LNCAP (cell line): Measurements from ENCODE around the gene RHOF.

Experiments used
- TF ChIP-seq, protein P1 (sequence below): fragments of 450-650 bp; IDR thresholded peaks from 2 replicates; pipeline ENCODE4 v1.5.1; 2017; ENCODE audit warnings: mild to moderate bottlenecking

Gene RHOF

DNA sequence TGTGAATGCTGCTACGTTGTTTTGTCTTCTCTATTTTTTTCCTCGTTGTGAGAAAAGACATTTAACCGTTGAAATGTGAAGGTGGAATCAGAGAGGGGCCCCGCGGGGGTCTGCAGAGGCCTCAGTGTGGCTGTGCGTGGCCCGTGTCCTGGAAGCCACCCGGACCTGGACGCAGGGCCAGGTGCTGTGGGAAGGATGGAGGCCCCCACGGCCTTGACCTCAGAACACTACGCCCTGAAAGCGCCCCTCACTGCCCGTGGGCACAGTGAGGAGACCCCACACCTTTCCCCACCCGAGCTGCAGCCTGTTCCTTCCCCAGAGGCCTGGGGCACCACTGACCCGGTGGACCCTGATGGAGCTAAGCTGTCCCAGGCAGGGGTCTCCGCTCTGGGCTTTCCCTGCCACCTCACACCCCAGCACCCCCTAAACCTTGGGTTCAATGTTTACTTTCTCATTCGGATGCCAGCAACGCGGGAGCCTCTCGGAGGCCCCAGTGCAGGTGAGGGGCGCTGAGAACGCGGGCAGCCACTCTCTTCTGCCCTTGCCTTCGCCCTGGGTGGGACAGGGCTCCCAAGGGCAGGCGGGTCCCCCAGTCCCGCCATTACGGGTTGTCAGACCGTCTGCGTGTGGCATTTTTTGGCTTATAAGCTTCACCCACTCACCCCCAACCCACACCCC, 37.2 kb upstream of the RHOF start:
- TF ChIP-seq, protein P1, sequence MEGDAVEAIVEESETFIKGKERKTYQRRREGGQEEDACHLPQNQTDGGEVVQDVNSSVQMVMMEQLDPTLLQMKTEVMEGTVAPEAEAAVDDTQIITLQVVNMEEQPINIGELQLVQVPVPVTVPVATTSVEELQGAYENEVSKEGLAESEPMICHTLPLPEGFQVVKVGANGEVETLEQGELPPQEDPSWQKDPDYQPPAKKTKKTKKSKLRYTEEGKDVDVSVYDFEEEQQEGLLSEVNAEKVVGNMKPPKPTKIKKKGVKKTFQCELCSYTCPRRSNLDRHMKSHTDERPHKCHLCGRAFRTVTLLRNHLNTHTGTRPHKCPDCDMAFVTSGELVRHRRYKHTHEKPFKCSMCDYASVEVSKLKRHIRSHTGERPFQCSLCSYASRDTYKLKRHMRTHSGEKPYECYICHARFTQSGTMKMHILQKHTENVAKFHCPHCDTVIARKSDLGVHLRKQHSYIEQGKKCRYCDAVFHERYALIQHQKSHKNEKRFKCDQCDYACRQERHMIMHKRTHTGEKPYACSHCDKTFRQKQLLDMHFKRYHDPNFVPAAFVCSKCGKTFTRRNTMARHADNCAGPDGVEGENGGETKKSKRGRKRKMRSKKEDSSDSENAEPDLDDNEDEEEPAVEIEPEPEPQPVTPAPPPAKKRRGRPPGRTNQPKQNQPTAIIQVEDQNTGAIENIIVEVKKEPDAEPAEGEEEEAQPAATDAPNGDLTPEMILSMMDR = no peak

DNA sequence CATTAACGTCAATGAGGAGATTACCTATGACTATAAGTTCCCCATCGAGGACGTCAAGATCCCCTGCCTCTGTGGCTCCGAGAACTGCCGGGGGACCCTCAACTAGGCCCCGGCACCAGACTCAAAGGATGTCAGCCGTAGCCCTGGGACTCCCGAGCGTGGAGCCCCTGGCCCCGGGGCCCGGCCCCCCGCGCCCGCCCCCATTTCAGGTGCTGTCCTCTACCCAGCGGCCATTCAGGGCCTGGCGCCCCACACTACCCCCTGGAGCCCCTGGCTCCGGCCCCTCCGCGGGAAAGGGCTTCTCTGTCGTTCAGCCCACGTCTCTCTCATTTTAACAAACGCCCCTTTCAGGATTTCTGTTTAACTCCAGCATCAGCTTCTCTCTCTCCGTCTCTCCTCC, 36.6 kb upstream of the RHOF start:
- TF ChIP-seq, protein P1 = no peak

DNA sequence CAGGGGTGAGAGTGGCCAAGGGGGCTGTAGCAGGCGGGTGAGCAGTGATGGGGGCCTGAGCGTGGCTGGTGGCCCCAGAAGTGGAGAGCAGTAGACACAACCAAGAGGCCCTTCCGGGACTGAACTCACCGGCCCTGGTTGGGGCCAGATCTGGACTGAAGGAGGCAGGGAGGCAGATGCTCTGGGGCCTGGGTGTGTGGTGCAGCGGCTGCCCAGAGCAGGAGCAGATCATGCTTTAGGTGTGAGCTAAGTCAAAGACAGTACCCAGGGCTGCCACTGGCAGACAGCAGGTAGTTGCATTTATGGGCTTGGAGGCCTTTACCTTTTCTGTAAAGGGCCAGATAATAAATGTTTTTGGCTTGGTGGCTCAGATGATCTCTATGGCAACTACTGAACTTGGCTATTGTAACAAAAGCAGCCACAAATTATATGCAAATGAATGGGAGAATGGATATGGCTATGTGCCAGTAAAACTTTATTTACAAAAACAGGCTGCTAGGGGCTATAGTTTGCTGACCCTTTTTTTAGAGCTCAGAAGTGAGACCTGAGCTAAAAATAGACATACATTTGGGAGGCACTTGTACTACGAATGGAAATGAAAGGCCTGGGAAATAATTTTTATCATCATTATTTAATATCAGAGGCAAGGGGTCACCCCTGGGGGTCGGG, 35.9 kb upstream of the RHOF start:
- TF ChIP-seq, protein P1 = no peak

DNA sequence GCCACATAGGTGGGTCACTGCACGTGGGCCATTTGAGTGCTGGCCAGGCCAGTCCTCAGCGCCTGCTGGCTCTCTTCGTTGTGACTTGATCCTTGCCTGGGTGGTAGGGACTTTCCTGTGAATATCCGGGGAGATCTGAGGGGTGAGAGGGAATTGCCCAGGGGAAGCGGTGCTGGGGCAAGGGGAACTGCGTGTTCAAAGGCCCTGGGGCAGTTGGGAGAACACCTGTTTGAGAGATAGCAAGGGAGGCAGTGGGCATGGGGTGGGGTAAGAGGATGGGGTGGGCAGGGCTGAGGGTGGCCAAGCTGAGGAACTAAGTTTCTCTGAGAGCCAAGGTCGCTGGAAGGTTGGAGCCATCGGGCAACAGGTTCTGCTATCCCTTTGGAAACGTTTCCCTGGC, 35.3 kb upstream of the RHOF start:
- TF ChIP-seq, protein P1 = no peak

DNA sequence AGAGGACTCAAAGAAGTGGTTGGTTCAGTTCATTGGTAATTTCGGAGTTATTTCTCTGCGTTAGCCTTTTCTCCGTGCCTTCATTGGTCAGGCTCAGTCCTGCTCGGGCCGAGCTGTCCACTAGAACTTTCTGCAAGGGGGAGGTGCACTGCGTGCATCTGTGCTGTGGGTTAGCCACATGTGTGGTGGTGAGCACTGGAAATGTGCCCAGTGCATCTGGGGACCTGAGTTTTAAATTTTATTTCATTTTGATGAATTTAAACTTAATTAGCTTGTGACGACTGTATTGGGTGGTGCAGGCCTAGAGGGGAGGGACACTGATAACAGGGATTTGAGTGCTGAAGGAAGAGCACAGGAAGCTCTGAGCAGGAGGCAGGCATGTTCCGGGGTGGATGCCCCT, 34.8 kb upstream of the RHOF start:
- TF ChIP-seq, protein P1 = no peak

DNA sequence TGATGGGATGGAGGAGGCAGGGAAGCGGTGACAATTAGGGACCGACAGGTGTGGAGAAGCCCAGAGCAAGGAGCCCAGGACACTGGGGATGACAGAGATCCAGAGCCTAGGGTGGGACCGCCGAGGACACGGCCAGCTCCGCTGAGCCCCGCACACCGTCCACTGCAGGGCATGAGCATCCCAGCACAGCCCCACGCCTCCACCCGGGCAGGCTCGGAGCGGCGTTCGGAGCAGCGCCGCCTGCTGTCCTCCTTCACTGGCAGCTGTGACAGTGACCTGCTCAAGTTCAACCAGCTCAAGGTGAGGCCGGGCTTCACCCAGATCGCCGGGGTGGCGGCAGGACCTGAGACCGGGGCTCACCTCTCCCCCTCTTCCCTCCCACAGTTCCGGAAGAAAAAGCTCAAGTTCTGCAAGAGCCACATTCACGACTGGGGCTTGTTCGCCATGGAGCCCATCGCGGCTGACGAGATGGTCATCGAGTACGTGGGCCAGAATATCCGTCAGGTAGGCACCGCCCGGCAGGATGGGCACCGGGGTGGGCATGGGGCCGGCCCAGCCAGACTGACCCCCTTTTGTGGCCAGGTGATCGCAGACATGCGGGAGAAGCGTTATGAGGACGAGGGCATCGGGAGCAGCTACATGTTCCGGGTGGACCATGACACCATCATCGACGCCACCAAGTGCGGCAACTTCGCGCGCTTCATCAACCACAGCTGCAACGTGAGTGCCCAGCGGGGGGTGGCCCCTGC, 34.0 kb upstream of the RHOF start:
- TF ChIP-seq, protein P1 = no peak

DNA sequence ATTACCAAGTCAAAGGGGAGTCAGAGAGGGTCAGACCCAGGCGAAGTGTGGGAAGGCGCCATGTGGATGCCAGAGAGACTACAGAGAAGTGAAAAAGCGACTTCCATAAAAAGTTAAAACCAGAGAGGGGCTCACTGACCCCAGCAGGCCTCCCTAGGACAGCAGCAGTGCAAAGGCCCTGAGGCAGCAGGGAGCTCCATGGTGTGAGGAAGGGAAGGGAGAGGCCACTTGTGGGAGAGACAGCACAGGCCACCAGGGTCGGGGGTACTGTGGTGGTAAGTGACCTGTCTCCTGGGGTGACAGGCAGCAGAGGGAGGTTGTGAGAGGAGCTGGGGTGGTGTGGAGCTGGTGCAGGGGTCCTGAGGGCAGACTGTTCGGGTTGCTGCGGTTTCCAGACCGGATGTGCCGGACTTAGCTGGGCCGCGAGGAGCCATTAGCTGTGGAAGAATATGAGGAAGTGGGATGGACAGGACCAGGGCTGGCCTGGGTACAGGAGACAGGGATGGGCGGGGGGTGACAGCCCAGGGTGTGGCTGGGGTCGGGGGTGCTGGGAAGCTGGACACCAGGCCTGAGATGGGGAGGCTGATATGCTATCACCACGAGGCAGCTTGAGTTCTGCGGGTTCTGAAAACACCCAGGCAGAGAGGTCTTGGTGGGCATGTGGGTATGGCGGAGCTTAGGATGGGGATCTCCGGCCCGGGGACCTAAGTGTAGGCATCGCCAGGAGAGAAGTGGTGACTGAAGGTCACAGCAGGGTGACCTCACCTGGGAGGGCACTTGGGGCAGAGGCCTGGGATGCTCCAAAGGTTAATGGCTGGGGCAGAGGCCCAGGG, 33.0 kb upstream of the RHOF start:
- TF ChIP-seq, protein P1 = no peak
